ENCODE data around the gene PYGM. TPM values are rescaled to one million over a fixed set of nuclear protein-coding genes. Genes with fewer than 3 reads are reported as not detected.

PYGM gene
- total RNA-seq, 1 donor from 2014 or later: 4.0 TPM

GRCh38 chr11:64770120-64770519 lies 10.3 kb upstream of the PYGM start:
- intact Hi-C loops (cut with micrococcal nuclease): loop anchor here (10.0 kb wide), 1 partner anchor 245 kb away; the partner anchor contains the start of gene ARL2

DNA sequence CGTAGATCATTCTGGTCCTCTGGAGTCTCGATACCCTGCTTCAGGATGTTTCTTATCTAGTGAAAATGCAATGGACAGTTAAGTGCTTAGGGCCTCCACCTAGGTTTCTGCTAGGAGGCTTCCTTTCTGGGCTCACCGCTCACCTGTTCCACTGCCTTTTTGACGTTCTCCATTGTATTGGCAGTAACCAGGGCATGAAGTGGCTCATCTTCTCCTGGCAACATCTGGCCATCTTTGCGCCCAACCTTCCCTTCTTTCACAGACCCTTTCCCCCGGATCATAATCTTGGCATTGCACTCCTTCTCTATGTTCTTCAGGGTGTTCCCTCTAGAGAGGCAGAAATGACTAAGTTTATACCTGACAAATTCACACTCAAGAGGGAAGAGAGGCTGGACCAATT lies 9.5 kb upstream of the PYGM start:
- intact Hi-C loops (cut with micrococcal nuclease): no loop called here

DNA sequence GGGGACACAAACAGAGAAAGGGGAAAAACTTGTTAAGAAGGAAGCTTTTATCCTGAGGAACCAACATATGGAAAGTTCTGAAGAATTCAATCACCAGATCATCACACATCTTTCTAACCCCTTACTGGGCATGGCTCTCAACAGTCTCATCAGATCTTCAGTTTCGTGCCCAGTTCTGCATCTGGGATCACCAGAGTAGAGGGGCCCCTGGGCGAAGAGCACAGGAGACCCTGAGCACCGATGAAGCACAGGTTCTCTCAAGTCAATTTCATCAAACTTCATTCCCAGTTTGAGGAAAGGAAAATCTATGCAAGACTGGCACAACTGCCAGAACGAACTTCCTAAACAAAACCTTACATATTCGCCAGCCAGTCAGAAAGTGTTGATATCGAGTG lies 8.5 kb upstream of the PYGM start:
- intact Hi-C loops (cut with micrococcal nuclease): no loop called here

DNA sequence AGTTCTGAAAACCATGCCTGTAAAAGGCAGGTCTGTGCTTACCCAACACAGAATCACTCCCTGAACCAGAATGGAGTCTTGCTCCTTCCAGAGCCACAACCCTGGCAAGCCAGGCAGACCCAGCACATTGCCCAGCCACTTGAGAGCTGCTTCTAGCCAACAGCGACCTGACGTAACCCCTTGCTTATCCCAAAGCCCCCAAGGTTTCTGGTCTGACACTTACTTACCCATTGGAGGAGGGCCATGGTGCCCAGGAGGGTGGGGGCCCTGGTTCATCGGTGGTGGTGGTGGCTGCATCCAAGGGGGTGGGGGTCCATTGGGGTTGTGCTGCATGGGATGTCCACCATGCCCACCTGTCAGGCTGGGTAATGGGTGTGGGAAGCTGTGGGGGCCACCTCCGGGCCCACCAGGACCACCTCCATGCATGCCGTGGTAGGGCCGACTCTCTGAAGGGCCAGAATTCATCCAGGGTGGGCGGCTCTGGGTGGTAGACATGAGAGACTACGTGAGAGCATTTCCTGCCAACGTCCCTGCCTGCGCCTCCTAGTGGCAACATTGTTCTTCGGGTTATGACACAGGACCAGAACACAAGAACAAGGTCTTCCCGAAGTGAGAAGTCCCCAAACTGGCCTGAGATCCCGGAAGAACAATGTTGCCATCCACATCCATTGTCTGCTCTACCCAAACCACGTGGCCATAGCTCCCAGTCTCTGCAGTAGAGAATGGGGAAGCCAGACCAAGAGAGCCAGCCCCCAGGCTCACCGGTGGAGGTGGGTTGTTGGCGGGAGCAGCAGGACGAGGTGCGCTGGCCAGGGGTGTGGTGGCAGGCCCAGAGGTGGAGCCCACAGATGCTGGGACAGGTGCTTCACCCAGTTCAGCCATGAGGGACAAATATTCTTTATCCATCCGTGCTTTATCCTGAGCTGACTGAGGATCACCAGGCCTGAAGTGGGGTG lies 7.8 kb upstream of the PYGM start:
- intact Hi-C loops (cut with micrococcal nuclease): loop anchor here (1.0 kb wide), 1 partner anchor 24 kb away; no protein-coding TSS in a partner anchor

DNA sequence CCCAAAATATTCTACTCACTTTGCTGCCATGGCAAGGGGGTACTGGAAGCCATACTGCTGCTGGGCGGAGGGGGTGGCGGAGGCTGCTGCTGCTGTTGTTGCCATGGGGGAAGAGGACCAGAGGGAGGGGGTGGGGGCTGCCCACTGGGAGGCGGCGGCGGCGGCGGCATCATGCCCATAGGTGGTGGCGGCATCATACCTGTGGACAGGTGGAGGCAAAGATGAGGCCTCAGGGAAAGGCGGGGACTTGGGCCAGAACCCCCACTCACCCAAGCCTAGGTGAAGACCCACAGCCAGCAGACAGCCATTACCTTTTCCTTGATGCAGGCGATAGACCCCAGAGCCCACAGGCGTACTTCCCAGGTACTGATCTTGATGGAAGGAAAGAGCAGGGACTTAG lies 7.1 kb upstream of the PYGM start:
- intact Hi-C loops (cut with micrococcal nuclease): loop anchor here (1.0 kb wide), 1 partner anchor 24 kb away; no protein-coding TSS in a partner anchor

DNA sequence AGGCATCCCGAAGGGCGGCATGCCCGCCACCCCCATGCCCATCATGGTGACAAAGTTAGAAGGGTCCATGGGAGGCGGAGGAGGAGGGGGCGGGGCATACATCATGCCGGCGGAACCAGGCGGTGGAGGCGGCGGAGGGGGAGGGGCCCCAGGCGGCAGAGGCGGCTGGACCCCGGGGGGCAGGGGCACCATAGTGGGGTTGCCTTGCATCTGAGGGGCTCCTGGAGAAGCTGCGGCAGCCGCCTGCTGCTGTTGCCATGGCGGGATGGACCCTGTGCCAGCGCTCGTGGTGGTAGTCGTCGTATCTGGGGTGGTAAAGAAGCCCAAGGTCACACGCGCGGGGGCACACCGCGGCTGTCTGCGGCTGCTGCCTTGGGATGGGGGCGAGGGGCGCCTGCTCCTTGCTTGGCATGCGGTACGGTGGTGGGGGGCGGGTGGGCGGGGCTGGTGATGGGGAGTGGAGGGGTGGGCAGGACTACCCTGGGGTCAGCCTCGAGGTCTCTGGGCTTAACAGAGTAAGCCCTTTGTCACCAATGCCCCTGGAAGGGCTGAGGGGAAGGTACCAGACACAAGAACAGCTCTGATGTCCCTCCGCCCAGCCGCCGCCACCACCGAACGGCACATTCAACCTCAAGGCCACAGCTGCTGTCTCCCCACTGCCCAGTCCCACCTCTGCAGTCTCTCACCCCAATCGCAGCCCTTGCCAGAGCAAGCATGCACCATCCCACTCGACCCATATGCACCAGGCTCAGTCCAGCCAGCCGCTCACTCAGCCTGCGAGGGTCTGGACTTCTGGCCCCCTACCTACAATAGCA lies 6.3 kb upstream of the PYGM start:
- intact Hi-C loops (cut with micrococcal nuclease): no loop called here

DNA sequence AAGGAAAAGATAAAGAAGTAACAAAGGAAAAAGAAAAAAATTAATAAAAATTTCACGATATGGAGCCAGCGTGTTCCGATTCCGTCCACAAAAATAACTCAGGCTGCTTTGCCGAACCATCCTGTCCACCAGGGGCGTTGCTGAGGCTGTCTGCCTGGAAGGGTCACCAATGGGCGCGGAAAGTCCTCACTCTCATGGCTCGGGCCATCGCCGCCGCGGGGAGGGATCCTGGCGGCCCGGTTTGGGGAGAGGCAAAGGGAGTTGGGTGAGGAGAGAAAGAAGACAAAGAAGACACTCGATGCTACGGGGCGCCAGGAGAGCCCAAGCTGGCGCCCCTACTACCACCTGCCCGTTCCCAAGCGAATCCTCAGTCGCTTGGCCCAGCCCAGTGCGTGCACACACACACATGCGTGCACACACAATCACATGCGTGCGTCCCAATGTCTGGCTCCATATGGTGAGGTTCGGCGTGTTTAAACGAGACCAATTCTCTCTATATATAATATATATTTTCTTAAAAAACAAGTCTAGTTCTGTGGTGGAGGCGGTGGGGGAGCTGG lies 5.6 kb upstream of the PYGM start:
- intact Hi-C loops (cut with micrococcal nuclease): no loop called here

GRCh38 chr11:64764753-64765152 lies 5.0 kb upstream of the PYGM start:
- intact Hi-C loops (cut with micrococcal nuclease): no loop called here

- intact Hi-C loops (cut with micrococcal nuclease): no loop called here
Observed at GRCh38 chr11:64764040-64764611, 4.4 kb upstream of the PYGM start.

GRCh38 chr11:64763526-64764039 lies 3.8 kb upstream of the PYGM start:
- intact Hi-C loops (cut with micrococcal nuclease): no loop called here

DNA sequence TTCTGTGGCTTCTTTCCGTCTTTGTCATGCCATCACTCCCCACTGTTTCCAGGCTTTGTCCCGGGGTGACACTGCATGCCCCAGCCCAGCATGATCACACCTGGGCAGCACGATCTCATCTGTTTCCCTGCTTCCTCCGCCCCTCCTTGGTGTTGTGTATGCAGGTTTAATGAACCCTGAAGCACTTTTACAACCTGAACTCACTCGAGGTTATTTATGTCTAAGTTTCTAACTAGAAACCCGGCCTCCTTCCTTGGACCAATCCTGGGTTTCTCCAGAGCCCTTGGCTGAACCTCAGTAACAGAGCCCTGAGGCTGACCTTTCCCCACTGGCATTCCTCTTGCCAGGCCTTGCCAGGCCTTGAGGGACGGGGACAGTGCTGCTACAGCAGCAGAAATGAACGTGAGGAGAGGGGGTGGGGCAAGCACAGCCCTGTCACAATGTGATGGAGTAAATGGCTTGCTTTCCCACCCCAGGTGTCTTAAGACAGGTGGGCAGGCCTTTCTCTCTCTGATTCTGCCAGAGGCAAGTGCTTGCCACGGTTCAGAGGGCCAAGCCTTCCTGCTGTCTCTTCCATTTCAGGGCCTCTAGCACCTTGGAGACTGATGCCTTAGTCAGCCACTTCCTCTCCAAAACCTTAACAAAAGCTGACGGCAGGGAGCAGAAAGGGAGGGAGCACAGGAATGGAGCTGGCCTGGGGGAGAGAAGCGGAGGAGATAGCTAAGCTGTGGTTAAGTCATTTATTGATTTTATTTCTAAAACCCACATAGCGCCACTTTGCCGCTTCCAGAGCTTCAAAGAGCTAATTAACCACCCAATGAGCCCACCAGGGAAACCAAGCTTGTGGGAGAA lies 3.1 kb upstream of the PYGM start:
- intact Hi-C loops (cut with micrococcal nuclease): no loop called here

- intact Hi-C loops (cut with micrococcal nuclease): no loop called here
Observed at GRCh38 chr11:64762277-64762673, 2.5 kb upstream of the PYGM start.

DNA sequence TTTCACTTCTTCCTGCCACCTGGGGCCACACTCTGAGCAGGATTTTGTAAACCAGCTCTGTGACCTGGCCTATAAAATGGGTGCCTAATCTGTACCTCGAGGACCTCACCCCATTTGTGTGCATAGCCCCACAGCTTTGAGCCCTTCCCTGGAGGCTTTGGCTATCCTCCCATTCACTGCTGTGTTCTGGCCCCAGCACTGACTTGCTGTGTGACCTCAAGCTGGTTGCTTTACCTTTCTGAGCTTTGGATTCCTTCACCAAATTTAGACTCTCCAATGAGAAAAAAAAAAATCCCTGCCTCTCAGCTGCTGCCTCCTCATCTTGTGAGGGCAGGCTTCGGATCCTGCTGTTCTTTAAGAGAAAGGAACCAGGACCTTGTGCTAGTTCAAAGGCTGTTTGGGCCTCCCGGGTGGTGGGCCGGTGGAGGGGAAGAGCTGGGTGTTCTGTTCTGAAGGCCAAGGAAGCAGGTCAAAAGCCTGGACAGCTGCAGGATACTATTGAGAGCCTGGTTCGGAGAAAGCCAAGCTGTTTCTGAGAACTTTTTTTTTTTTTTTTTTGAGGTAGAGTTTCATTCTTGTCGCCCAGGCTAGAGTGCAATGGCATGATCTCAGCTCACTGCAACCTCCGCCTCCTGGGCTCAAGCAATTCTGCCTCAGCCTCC lies 1.1 kb upstream of the PYGM start:
- intact Hi-C loops (cut with micrococcal nuclease): no loop called here

- intact Hi-C loops (cut with micrococcal nuclease): no loop called here
Observed at GRCh38 chr11:64759131-64759721, 548 bp downstream of the PYGM start.

- intact Hi-C loops (cut with micrococcal nuclease): no loop called here
Observed at GRCh38 chr11:64758330-64759079, 1.3 kb downstream of the PYGM start.

DNA sequence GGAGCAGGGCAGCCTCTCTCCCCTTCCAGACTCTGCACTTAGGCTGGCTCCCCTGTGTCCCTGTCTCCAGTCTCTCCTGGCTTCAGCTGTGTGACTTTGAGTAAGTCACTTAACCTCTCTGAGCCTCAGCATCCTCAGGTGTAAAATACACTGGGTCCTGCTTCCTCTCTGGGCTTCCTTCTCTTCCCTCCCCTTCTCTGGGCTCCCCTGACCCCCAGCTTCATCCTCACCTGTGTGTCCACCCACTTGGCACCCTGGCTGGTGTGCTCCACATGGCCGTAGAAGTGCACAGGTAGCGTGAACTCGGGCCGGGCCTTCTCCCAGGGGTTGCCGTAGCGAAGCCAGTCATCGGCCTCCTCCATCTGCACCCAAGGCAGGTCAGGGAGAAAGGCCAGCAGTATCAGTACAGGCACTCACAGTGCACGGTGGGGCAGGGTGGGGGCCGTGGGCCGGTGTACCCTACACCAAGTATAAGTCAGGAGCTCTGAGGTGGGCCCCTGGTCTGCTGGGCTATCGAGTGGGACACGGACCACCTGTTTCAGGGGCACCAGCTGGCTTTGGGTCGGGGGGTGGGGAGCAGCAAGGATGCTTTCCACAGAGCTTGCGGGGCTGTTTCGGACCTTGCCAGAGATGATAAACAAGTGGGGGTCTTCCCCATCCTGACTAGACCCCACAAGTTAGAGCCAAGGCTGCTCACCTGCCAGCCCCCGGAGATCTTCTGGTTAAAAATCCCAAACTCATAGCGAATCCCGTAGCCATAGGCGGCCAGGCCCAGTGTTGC lies 2.0 kb downstream of the PYGM start:
- intact Hi-C loops (cut with micrococcal nuclease): no loop called here

DNA sequence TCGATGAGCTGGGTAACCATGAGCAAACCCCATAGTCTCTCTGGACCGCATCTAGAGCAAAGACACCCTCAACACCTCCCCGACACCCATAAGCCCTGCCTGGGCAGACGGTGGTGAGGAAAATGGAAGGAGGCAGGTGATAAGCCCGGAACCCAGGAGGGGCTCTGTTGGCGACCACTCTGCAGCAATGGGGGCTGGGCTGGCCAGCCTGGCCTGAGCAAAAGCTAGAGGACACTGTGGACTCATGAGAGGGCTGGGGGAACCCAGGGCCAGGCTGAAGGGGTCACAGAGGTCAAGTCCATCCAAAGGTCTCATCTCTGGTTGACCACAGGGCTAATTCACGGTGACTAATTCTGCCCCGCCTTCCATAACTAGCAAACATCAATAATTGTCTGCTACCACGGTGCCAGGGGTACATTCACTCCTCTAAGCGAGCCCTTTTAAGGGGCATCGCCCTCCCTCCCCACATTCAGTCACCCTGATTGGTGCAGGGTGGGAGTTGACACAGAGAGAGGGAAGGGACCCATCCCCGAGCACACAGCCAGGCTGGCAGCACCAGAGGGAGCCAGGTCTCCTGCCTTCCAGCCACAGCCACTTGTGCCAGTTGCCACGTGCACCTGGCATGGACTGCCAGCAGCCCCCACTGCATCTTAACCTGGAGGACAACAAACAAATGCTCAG lies 4.0 kb downstream of the PYGM start:
- intact Hi-C loops (cut with micrococcal nuclease): no loop called here
